PC-3 (cell line): ENCODE results near the gene YIPF4. TPM values are rescaled to one million over a fixed set of nuclear protein-coding genes. Genes with fewer than 3 reads are reported as not detected.

Source experiments
- ATAC-seq: fragments of 200-7000 bp; cut with Tn5 transposase; 2 replicates; pipeline ENCODE4 v1.9.1; 2020; ENCODE audit warnings: mild to moderate bottlenecking, moderate library complexity
- BruUV-seq: library from RNA; stranded (reverse); fragments of 400-500 nt; replicated peaks from 2 replicates; lab custom pipeline; 2021; lab: Mats Ljungman, UMichigan
- CTCF ChIA-PET: fragments of 300-600 bp; sonication (Branson Sonifier 250); formaldehyde crosslinking; loops from one replicate; lab custom pipeline; 2022; ENCODE audit warnings: antibody characterized with exemption; lab: Charles Lee
- POLR2A ChIA-PET: fragments of 300-600 bp; sonication (Branson Sonifier 250); formaldehyde crosslinking; loops from one replicate; lab custom pipeline; 2022; ENCODE audit warnings: antibody characterized with exemption; ENCODE audit not compliant: unreplicated experiment; lab: Charles Lee
- DNase-seq: peaks from one replicate; pipeline ENCODE4 v3.0.0-alpha.2; 2015
- H2AFZ ChIP-seq: fragments of 300-600 bp; sonication (generic); 2 replicates; pipeline ENCODE4 v1.6.0; 2016; ENCODE audit warnings: antibody characterized with exemption, low read length
- H3F3A ChIP-seq: fragments of 300-600 bp; sonication (generic); one replicate; pipeline ENCODE4 v1.6.0; 2017; ENCODE audit warnings: antibody characterized with exemption, low read length, control low read depth, mild to moderate bottlenecking; ENCODE audit not compliant: unreplicated experiment
- H3K27ac ChIP-seq: fragments of 300-600 bp; sonication (generic); 2 replicates; pipeline ENCODE4 v1.5.1; 2016; ENCODE audit warnings: mild to moderate bottlenecking, low read length
- H3K27me3 ChIP-seq: fragments of 300-600 bp; sonication (generic); 2 replicates; pipeline ENCODE4 v1.6.1; 2016; ENCODE audit warnings: low read length, mixed read lengths
- H3K36me3 ChIP-seq: fragments of 300-600 bp; sonication (generic); 2 replicates; pipeline ENCODE4 v1.6.1; 2016; ENCODE audit warnings: low read depth, mixed run types, low read length, mixed read lengths
- H3K4me1 ChIP-seq: fragments of 300-600 bp; sonication (generic); 2 replicates; pipeline ENCODE4 v1.5.1; 2016; ENCODE audit warnings: low read length; ENCODE audit not compliant: insufficient read depth
- H3K4me2 ChIP-seq: fragments of 300-600 bp; sonication (generic); 2 replicates; pipeline ENCODE4 v1.6.0; 2016; ENCODE audit warnings: low read length
- H3K4me3 ChIP-seq: fragments of 300-600 bp; sonication (generic); 2 replicates; pipeline ENCODE4 v1.5.1; 2016; ENCODE audit warnings: mild to moderate bottlenecking, low read length, mixed read lengths
- H3K79me2 ChIP-seq: fragments of 300-600 bp; sonication (generic); 2 replicates; pipeline ENCODE4 v1.6.1; 2017; ENCODE audit warnings: low read length, mixed read lengths
- H3K9ac ChIP-seq: fragments of 300-600 bp; sonication (generic); 2 replicates; pipeline ENCODE4 v1.6.0; 2016; ENCODE audit warnings: mild to moderate bottlenecking, low read length
- H3K9me2 ChIP-seq: fragments of 300-600 bp; sonication (generic); replicated peaks from 2 replicates; pipeline ENCODE4 v1.6.1; 2016; ENCODE audit warnings: mixed run types, low read length, mixed read lengths
- H3K9me3 ChIP-seq: fragments of 300-600 bp; sonication (generic); 2 replicates; pipeline ENCODE4 v1.6.1; 2016; ENCODE audit warnings: low read length, mixed read lengths
- H4K20me1 ChIP-seq: fragments of 300-600 bp; sonication (generic); 2 replicates; pipeline ENCODE4 v1.6.1; 2016; ENCODE audit warnings: low read length, mixed read lengths
- CTCF ChIP-seq: fragments of 300-600 bp; sonication (generic); conservative IDR thresholded peaks from 2 replicates; pipeline ENCODE4 v1.5.1; 2017; ENCODE audit warnings: antibody characterized with exemption, low read depth, mild to moderate bottlenecking, low read length
- EZH2 ChIP-seq: fragments of 300-600 bp; sonication (generic); IDR thresholded peaks from one replicate; pipeline ENCODE4 v1.6.1; 2017; ENCODE audit warnings: antibody characterized with exemption, mild to moderate bottlenecking, low read length; ENCODE audit not compliant: unreplicated experiment
- EZH2phosphoT487 ChIP-seq: fragments of 300-600 bp; sonication (generic); IDR thresholded peaks from 2 replicates; pipeline ENCODE4 v1.6.1; 2018; ENCODE audit warnings: mild to moderate bottlenecking, antibody characterized with exemption, low read length, borderline replicate concordance
- intact Hi-C: fragments of 100-400 bp; cut with micrococcal nuclease; formaldehyde crosslinking; loops from 2 replicates; pipeline ENCODE4 v1.9.0; 2023
- total RNA-seq: library from RNA; depleted of rRNA; stranded (reverse); fragments of >200 nt; gene quantifications from 2 replicates; pipeline ENCODE4 v1.2.3, GENCODE V29; 2014

YIPF4 gene
- total RNA-seq, 1 experiment from 2014 or later: 13.1 TPM

- H3K9ac ChIP-seq: no peak overlapping the region
- no peaks in the 10 kb centered on the region for H3K79me2 ChIP-seq
- intact Hi-C loops: no loop called here
- TF ChIP-seq CTCF (no peak), EZH2phosphoT487 (no peak), EZH2 (no peak)
- H3K4me3 ChIP-seq: no peak overlapping the region
- H3K4me2 ChIP-seq: no peak overlapping the region
- H3K27ac ChIP-seq: no peak overlapping the region
- H3K9me3 ChIP-seq: no peaks in the 10 kb centered on the region
- ATAC-seq: no peak
- H3K9me2 ChIP-seq: no peaks in the 10 kb centered on the region
- ChIA-PET POLR2A (no interaction called here), CTCF (no interaction called here)
- H3F3A ChIP-seq: no peaks in the 10 kb centered on the region
- no peak overlapping the region for H2AFZ ChIP-seq
- no peak for DNase-seq
- H3K36me3 ChIP-seq: no peaks in the 10 kb centered on the region
- H3K4me1 ChIP-seq: peaks cover 2% of the 10 kb centered on the region
- no TSS peak for BruUV-seq
- no peaks in the 10 kb centered on the region for H3K27me3 ChIP-seq
- no peaks in the 10 kb centered on the region for H4K20me1 ChIP-seq
These were observed 40.2 kb upstream of the YIPF4 start for GRCh38 chr2:32237488-32237887.

- Histone ChIP-seq H4K20me1 (no peaks in the 10 kb centered on the region), H3F3A (no peaks in the 10 kb centered on the region), H3K27me3 (no peaks in the 10 kb centered on the region), H3K36me3 (no peaks in the 10 kb centered on the region), H3K4me1 (no peaks in the 10 kb centered on the region), H3K4me2 (no peak overlapping the region), H3K9ac (no peak overlapping the region), H3K9me3 (no peaks in the 10 kb centered on the region), H2AFZ (no peak overlapping the region), H3K9me2 (no peaks in the 10 kb centered on the region), H3K4me3 (no peak overlapping the region), H3K27ac (no peak overlapping the region), H3K79me2 (no peaks in the 10 kb centered on the region)
- DNase-seq (no peak), ATAC-seq (no peak)
- BruUV-seq: no TSS peak
- TF ChIP-seq EZH2 (no peak), EZH2phosphoT487 (no peak), CTCF (no peak)
- intact Hi-C loops: no loop called here
- CTCF ChIA-PET: no interaction called here
- POLR2A ChIA-PET: no interaction called here
These were observed 39.7 kb upstream of the YIPF4 start for GRCh38 chr2:32237996-32238395.

- Histone ChIP-seq H3K9ac (no peak overlapping the region), H3K4me1 (no peaks in the 10 kb centered on the region), H2AFZ (no peak overlapping the region), H3K27me3 (no peaks in the 10 kb centered on the region), H3K9me3 (no peaks in the 10 kb centered on the region), H3K79me2 (no peaks in the 10 kb centered on the region), H3K9me2 (no peaks in the 10 kb centered on the region), H3K4me3 (no peak overlapping the region), H3K4me2 (no peak overlapping the region), H3K27ac (no peak overlapping the region), H4K20me1 (no peaks in the 10 kb centered on the region), H3K36me3 (no peaks in the 10 kb centered on the region), H3F3A (no peaks in the 10 kb centered on the region)
- ChIA-PET POLR2A (no interaction called here), CTCF (no interaction called here)
- DNase-seq (no peak), ATAC-seq (no peak)
- intact Hi-C loops: no loop called here
- TF ChIP-seq EZH2 (no peak), CTCF (no peak), EZH2phosphoT487 (no peak)
- no TSS peak for BruUV-seq
These were observed 35.4 kb upstream of the YIPF4 start for GRCh38 chr2:32242331-32242730.
